Sigmoid colon (tissue), 7 donors: Measurements from ENCODE around the gene PEX5. TPM values are rescaled to one million over a fixed set of nuclear protein-coding genes. Genes with fewer than 3 reads are reported as not detected.
A peak's percentile ranks its signal among the peaks of the same experiment; 100 is the strongest.

Experiments used
- DNase-seq: peaks from one replicate; pipeline ENCODE4 v3.0.0-alpha.2; 2019
- H3K27ac ChIP-seq, 4 donors: fragments of 200-600 bp; sonication (generic); one replicate each; pipeline ENCODE4 v1.5.1; 2016 to 2019; ENCODE audit warnings: mild to moderate bottlenecking in 1 of 4
- H3K27me3 ChIP-seq, 3 donors: fragments of 200-600 bp; sonication (generic); one replicate each; pipeline ENCODE4 v1.5.1; 2019; ENCODE audit warnings: mild to moderate bottlenecking in 1 of 3
- H3K36me3 ChIP-seq, 4 donors: fragments of 200-600 bp; sonication (generic); one replicate each; pipeline ENCODE4 v1.5.1; 2016 to 2019
- H3K4me1 ChIP-seq, 4 donors: fragments of 200-600 bp; sonication (generic); one replicate each; pipeline ENCODE4 v1.5.1; 2017 to 2019
- H3K4me3 ChIP-seq, 4 donors: fragments of 200-600 bp; sonication (generic); one replicate each; pipeline ENCODE4 v1.5.1; 2017 to 2019; ENCODE audit warnings: mild to moderate bottlenecking in 2 of 4, moderate library complexity in 1 of 4
- H3K9me3 ChIP-seq, 4 donors: fragments of 200-600 bp in 3 of 4; sonication (generic) in 3 of 4; one replicate each; pipeline versions ENCODE4 v1.5.1 to v1.6.1; 2013 to 2019
- CTCF ChIP-seq, 4 experiments: fragments of 450-650 bp in 3 of 4; fragments of 200-600 bp in 1 of 4; IDR thresholded peaks; one replicate each; pipeline ENCODE4 v1.5.1; 2016 to 2019; ENCODE audit warnings: antibody characterized with exemption in 4 of 4, mild to moderate bottlenecking in 3 of 4, moderate library complexity in 2 of 4
- EP300 ChIP-seq, 4 donors: sonication (generic); formaldehyde crosslinking; IDR thresholded peaks; one replicate each; pipeline ENCODE4 v1.6.1; 2017; ENCODE audit warnings: antibody characterized with exemption in 4 of 4
- POLR2A ChIP-seq, 2 donors: fragments of 450-650 bp; IDR thresholded peaks; one replicate each; pipeline ENCODE4 v1.6.1; 2016; ENCODE audit warnings: antibody characterized with exemption in 2 of 2, mild to moderate bottlenecking in 2 of 2, moderate library complexity in 2 of 2
- POLR2AphosphoS5 ChIP-seq, 4 donors: sonication (generic); formaldehyde crosslinking; IDR thresholded peaks; one replicate each; pipeline ENCODE4 v1.6.1; 2017; ENCODE audit warnings: antibody characterized with exemption in 4 of 4
- WGBS, 2 donors: extraction: QIAGEN DNeasy Blood & Tissue Kit; methylation state at CpG; one replicate each; pipeline ENCODE4 v1.1.7; 2013; 5-methylcytosine and 5-hydroxymethylcytosine counted together
- intact Hi-C: fragments of 100-400 bp; cut with DNase I; formaldehyde crosslinking; loops from one replicate; pipeline ENCODE4 v1.15.1; 2023
- polyA plus RNA-seq, 3 donors: library from polyadenylated mRNA; stranded (reverse); fragments of 200-250 nt; gene quantifications; one replicate each; pipeline ENCODE4 v1.2.3, GENCODE V29; 2013
- total RNA-seq, 4 donors: library from RNA; depleted of rRNA; stranded (reverse); fragments of >200 nt; gene quantifications; one replicate each; pipeline ENCODE4 v1.1.0, GENCODE V29; 2016
- donor health status: healthy with polysubstance abuse.
- donor health status: Bipolar disorder and iron deficiency.
- donor health status: healthy.

The PEX5 gene
- total and polyA plus RNA-seq, 7 donors: 13.9 to 48.5 (median 29.9) TPM

GRCh38 chr12:7154042-7154441, 35.4 kb upstream of the PEX5 start:
- Histone ChIP-seq H3K9me3 (no peaks in the 10 kb centered on the region), H3K4me3 (no peak overlapping the region), H3K4me1 (no peaks in the 10 kb centered on the region), H3K36me3 (peaks cover 0 to 23% (median 2%) of the 10 kb centered on the region in 4 donors), H3K27me3 (no peaks in the 10 kb centered on the region), H3K27ac (no peak overlapping the region)
- WGBS, 2 donors: 91 to 92% methylated on average over 6 of the region's 6 CpGs
- intact Hi-C loops: no loop called here
- DNase-seq: no peak
- no peak for TF ChIP-seq POLR2AphosphoS5 (IDR thresholded peaks at IDR 0.05)

DNA sequence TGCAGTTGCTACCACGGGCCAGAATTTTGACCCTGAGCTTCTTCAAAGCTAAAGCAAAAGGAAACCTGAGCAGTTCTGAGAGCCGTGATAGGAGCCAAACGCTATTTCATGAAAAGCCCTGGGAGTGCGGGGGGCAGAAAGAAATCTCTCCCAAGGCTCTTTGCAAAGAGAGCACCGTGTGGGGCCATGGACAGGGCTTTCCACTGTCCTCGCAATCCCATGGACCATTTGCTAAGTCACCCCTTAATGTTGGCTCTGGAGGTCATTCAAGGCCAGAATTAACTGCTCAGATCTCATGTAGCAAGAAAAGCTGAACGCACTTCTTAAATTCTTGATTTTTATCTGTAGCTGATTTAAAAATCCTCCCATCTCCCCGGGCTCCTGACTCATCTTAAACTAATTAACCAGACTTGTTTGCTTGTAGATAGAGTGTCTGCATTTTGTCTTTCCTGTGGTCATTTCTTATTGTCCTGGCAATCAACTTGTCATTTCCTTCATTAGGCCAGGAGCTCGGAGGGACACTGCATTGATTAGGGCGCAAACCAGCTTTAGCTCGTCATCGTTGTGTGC, 34.5 kb upstream of the PEX5 start:
- H3K4me1 ChIP-seq: no peaks in the 10 kb centered on the region
- no peak overlapping the region for H3K27ac ChIP-seq
- H3K9me3 ChIP-seq: no peaks in the 10 kb centered on the region
- WGBS, 2 donors: 88 to 90% methylated on average over 12 of the region's 12 CpGs
- H3K27me3 ChIP-seq: no peaks in the 10 kb centered on the region
- no peak for DNase-seq
- no peak overlapping the region for H3K4me3 ChIP-seq
- TF ChIP-seq EP300 (IDR thresholded peaks at IDR 0.05): no peak
- no peak for TF ChIP-seq CTCF (IDR thresholded peaks at IDR 0.05)
- no peak for TF ChIP-seq POLR2A (IDR thresholded peaks at IDR 0.05)
- no peak for TF ChIP-seq POLR2AphosphoS5 (IDR thresholded peaks at IDR 0.05)
- intact Hi-C loops: no loop called here
- H3K36me3 ChIP-seq: peaks cover 0 to 14% (median 2%) of the 10 kb centered on the region in 4 donors

DNA sequence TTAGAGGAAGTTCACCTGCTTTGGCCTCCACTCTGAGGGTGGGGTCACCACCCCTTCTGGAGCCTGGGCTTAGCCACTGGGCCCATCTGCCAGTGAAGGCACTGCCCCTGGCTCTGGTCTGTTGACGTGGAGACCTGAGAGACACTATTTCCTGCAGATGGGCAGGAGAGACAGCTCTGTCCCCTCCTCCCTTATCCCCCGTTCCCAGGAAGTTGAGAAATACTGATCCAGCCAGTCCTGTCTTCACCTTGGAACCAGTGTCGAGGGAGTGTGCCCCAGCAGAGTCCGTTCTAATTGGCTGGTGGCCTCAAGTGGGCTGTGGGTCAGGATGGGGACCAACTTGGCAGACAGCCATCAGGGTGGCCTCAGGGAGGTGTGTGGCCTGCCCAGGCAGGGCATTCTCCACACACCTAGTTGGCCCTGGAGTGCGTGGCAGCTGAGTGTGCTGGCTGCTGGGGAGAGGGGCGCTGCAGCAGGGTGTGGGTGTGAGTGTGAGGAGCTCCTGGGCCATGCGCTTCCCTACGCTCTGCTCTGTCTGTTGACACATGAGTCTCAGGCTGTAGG, 33.9 kb upstream of the PEX5 start:
- Histone ChIP-seq H3K4me1 (no peaks in the 10 kb centered on the region), H3K27ac (no peak overlapping the region), H3K36me3 (peaks cover 0 to 14% (median 2%) of the 10 kb centered on the region in 4 donors), H3K9me3 (no peaks in the 10 kb centered on the region), H3K27me3 (no peaks in the 10 kb centered on the region), H3K4me3 (no peak overlapping the region)
- intact Hi-C loops: no loop called here
- WGBS, 2 donors: 87 to 88% methylated on average over 8 of the region's 8 CpGs
- peak; percentile 60 for DNase-seq
- no peak for TF ChIP-seq POLR2A (IDR thresholded peaks at IDR 0.05)
- no peak for TF ChIP-seq EP300 (IDR thresholded peaks at IDR 0.05)
- TF ChIP-seq CTCF (IDR thresholded peaks at IDR 0.05): no peak
- no peak for TF ChIP-seq POLR2AphosphoS5 (IDR thresholded peaks at IDR 0.05)

DNA sequence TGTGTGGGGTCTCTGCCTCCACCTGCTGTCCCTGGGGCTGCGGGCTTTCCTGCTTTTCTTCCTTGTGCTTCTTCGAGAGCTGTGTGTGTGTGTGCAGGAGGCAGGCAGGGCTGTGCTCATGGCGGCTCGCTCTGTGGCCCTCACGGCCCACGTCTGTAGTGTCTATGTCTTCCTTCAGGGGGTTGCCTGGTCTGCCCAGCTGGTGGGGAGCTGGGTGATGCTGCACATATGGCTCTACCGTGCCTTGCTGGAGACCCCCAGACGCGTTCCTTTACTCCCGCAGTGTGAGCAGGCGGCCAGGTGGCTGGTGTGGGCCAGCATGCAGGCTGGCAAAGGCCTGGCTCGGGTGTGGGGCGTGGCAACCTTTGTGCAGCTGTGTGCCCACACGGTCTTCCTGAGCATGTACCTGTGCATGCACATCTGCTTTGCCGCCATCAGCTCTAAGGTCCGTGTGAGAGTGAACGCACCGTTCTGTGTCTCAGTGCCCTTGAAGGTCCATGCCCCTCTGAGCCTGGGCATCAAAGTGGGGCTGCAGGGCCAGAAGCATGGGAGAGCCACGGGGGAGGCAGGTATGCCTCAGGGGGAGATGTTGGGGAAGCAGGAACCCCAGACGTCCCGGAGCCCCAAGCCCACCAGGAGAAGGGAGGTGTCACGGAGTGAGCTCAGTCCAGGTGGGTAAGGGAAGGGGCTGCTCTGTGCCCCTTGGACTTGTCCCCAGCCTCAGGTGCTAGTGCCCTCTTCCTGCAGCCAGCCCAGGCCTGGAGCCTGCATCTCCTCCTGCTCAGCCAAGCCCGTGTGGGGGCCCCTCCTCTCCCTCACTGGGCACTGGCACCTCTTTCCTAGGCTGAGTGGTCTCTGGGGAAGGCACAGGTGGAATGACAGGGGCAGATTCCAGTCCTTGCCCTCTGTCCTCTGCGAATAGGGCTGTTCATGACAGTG, 33.0 kb upstream of the PEX5 start:
- H3K4me1 ChIP-seq: no peaks in the 10 kb centered on the region
- H3K27me3 ChIP-seq: no peaks in the 10 kb centered on the region
- no peak for TF ChIP-seq CTCF (IDR thresholded peaks at IDR 0.05)
- TF ChIP-seq EP300 (IDR thresholded peaks at IDR 0.05): no peak
- no peak for TF ChIP-seq POLR2A (IDR thresholded peaks at IDR 0.05)
- no peak for TF ChIP-seq POLR2AphosphoS5 (IDR thresholded peaks at IDR 0.05)
- intact Hi-C loops: no loop called here
- no peak overlapping the region for H3K27ac ChIP-seq
- no peaks in the 10 kb centered on the region for H3K9me3 ChIP-seq
- peaks cover 0 to 8% (median 0%) of the 10 kb centered on the region in 4 donors for H3K36me3 ChIP-seq
- no peak overlapping the region for H3K4me3 ChIP-seq
- 85 to 87% methylated on average over 24 of the region's 24 CpGs for WGBS, 2 donors
- peak; percentile 59 for DNase-seq

DNA sequence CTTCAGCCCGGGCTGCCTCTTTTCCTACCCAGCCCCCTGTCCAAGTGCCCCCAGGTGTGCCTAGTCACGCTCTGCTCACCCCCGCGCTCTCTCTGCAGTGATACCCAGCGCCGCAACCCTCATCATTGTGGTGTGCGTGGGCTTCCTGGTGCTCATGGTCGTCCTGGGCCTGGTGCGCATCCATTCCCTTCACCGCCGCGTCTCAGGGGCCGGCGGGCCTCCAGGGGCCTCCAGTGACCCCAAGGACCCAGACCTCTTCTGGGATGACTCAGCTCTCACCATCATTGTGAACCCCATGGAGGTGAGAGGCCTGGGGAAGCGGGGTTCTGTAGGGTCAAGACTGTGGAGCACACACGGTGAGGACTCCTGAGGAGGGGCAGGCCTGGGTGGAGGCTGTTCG, 32.1 kb upstream of the PEX5 start:
- H3K36me3 ChIP-seq: peaks cover 0 to 6% (median 0%) of the 10 kb centered on the region in 4 donors
- H3K4me3 ChIP-seq: no peak overlapping the region
- WGBS, 2 donors: 95 to 96% methylated on average over 17 of the region's 17 CpGs
- no peaks in the 10 kb centered on the region for H3K9me3 ChIP-seq
- H3K27ac ChIP-seq: no peak overlapping the region
- H3K27me3 ChIP-seq: no peaks in the 10 kb centered on the region
- TF ChIP-seq CTCF (IDR thresholded peaks at IDR 0.05) (no peak), EP300 (IDR thresholded peaks at IDR 0.05) (no peak), POLR2A (IDR thresholded peaks at IDR 0.05) (no peak), POLR2AphosphoS5 (IDR thresholded peaks at IDR 0.05) (no peak)
- DNase-seq: peak; percentile 39
- intact Hi-C loops: no loop called here
- no peaks in the 10 kb centered on the region for H3K4me1 ChIP-seq
